ENCODE data around the gene GALT. TPM values are rescaled to one million over a fixed set of nuclear protein-coding genes. Genes with fewer than 3 reads are reported as not detected.

The GALT gene
- total RNA-seq, 6 experiments from 2014 or later, result 58.2 to 157 (median 117) TPM

GRCh38 chr9:34634551-34635248 is 11.8 kb upstream of the GALT start:
- no peak for TF ChIP-seq CTCF (IDR thresholded peaks at IDR 0.05)
- TF ChIP-seq POLR2A (IDR thresholded peaks at IDR 0.05), result no peak
- Histone ChIP-seq H3K27ac (no peak overlapping the region), H3K4me3 (no peak overlapping the region), H3K9me3 (no peaks in the 10 kb centered on the region), H3K27me3 (no peaks in the 10 kb centered on the region), H3K4me1 (peaks cover 0 to 44% (median 15%) of the 10 kb centered on the region in 4 donors), H3K36me3 (peaks cover 0 to 6% (median 0%) of the 10 kb centered on the region in 4 donors)
- intact Hi-C loops (cut with DNase I), result no loop called here
- DNase-seq (no peak), ATAC-seq (no peak)
- WGBS (ENCODE audit: insufficient coverage, low coverage, low lambda C conversion rate, missing lambda C conversion rate), result 60% methylated on average over 3 of the region's 3 CpGs

- H3K36me3 ChIP-seq, result peaks cover 0 to 6% (median 0%) of the 10 kb centered on the region in 4 donors
- no peaks in the 10 kb centered on the region for H3K9me3 ChIP-seq
- no peak overlapping the region for H3K4me3 ChIP-seq
- WGBS (ENCODE audit: insufficient coverage, low coverage, low lambda C conversion rate, missing lambda C conversion rate), result 52% methylated on average over 7 of the region's 14 CpGs
- no peak for TF ChIP-seq CTCF (IDR thresholded peaks at IDR 0.05)
- TF ChIP-seq POLR2A (IDR thresholded peaks at IDR 0.05), result no peak
- H3K27me3 ChIP-seq, result no peaks in the 10 kb centered on the region
- DNase-seq, result no peak
- H3K4me1 ChIP-seq, result peaks cover 0 to 38% (median 12%) of the 10 kb centered on the region in 4 donors
- no peak for ATAC-seq
- no peak overlapping the region for H3K27ac ChIP-seq
- intact Hi-C loops (cut with DNase I), result no loop called here
Measured at GRCh38 chr9:34635556-34635955, 10.9 kb upstream of the GALT start.

GRCh38 chr9:34636791-34637355 is 9.6 kb upstream of the GALT start:
- H3K4me1 ChIP-seq, result peaks cover 0 to 42% (median 18%) of the 10 kb centered on the region in 4 donors
- no peaks in the 10 kb centered on the region for H3K27me3 ChIP-seq
- WGBS (ENCODE audit: insufficient coverage, low coverage, low lambda C conversion rate, missing lambda C conversion rate), result 1% methylated on average over 10 of the region's 23 CpGs
- DNase-seq, result peak in 1 of 3 donors; percentile 79
- peaks cover 0 to 6% (median 0%) of the 10 kb centered on the region in 4 donors for H3K36me3 ChIP-seq
- H3K9me3 ChIP-seq, result no peaks in the 10 kb centered on the region
- ATAC-seq, result peak; percentile 11 to 45 (median 38)
- intact Hi-C loops (cut with DNase I), result no loop called here
- H3K27ac ChIP-seq, result peak overlapping the region; percentile 36 to 79 (median 72)
- no peak for TF ChIP-seq CTCF (IDR thresholded peaks at IDR 0.05)
- TF ChIP-seq POLR2A (IDR thresholded peaks at IDR 0.05), result no peak
- H3K4me3 ChIP-seq, result peak overlapping the region; percentile 50 to 91 (median 87)

GRCh38 chr9:34637356-34638137 is 8.9 kb upstream of the GALT start, which contains the start of gene SIGMAR1:
SIGMAR1 (minus strand) TSS chr9:34637787; CDS start chr9:34637697, 90 bp downstream.
- WGBS (ENCODE audit: insufficient coverage, low coverage, low lambda C conversion rate, missing lambda C conversion rate), result 0% methylated on average over 5 of the region's 74 CpGs
- Histone ChIP-seq H3K27me3 (no peaks in the 10 kb centered on the region), H3K4me1 (peaks cover 0 to 42% (median 18%) of the 10 kb centered on the region in 4 donors), H3K9me3 (no peaks in the 10 kb centered on the region), H3K27ac (peak within 1 kb of the TSS; percentile 36 to 79 (median 72)), H3K4me3 (peak within 1 kb of the TSS; percentile 50 to 91 (median 87)), H3K36me3 (peaks cover 0 to 6% (median 0%) of the 10 kb centered on the region in 4 donors)
- DNase-seq (peak; percentile 96 to 97 (median 97)), ATAC-seq (peak; percentile 89 to 94 (median 91))
- TF ChIP-seq POLR2A (IDR thresholded peaks at IDR 0.05) (peak; percentile 94), CTCF (IDR thresholded peaks at IDR 0.05) (no peak)
- intact Hi-C loops (cut with DNase I), result no loop called here

All from right lobe of liver (tissue), 6 donors.